HFFc6 (cell line): ENCODE data around the gene CHURC1. TPM values are rescaled to one million over a fixed set of nuclear protein-coding genes. Genes with fewer than 3 reads are reported as not detected.

Experiments used
- DNase-seq: peaks from one replicate; pipeline ENCODE4 v3.0.0-alpha.2; 2018
- H3K27ac Mint-ChIP-seq: 2 replicates; pipeline ENCODE4 v1.8.0; 2020; ENCODE audit warnings: mild to moderate bottlenecking, mixed read lengths
- H3K27me3 Mint-ChIP-seq: 2 replicates; pipeline ENCODE4 v1.8.0; 2021; ENCODE audit warnings: mild to moderate bottlenecking, moderate library complexity, mixed read lengths; ENCODE audit not compliant: insufficient read depth
- H3K36me3 Mint-ChIP-seq: 2 replicates; pipeline ENCODE4 v1.8.0; 2021; ENCODE audit warnings: low read depth, mixed read lengths
- H3K4me1 Mint-ChIP-seq: 2 replicates; pipeline ENCODE4 v1.8.0; 2020; ENCODE audit warnings: low read depth, mixed read lengths
- H3K4me3 Mint-ChIP-seq: 2 replicates; pipeline ENCODE4 v1.8.0; 2020; ENCODE audit warnings: mild to moderate bottlenecking, moderate library complexity, mixed read lengths
- H3K9me3 Mint-ChIP-seq: 2 replicates; pipeline ENCODE4 v1.8.0; 2020; ENCODE audit warnings: mild to moderate bottlenecking, mixed read lengths
- total RNA-seq, 6 experiments: library from RNA; stranded (reverse); fragmentation: NEBNext Ultra II Directional; extraction: Animal tissue kit (Norgen Biotek cat#: 25700); gene quantifications; 2 replicates in 1 of 6; 3 replicates in 5 of 6; pipeline ENCODE4 v1.2.3, GENCODE V29; 2021
- TF ChIP-seq, protein P1 (sequence below): fragments of 200-600 bp; sonication (generic); IDR thresholded peaks from 2 replicates; pipeline ENCODE4 v1.5.0; 2021; ENCODE audit warnings: antibody characterized with exemption, mild to moderate bottlenecking

Gene CHURC1
- total RNA-seq, 6 experiments from 2014 or later: 51.9 to 63.3 (median 59.2) TPM

DNA sequence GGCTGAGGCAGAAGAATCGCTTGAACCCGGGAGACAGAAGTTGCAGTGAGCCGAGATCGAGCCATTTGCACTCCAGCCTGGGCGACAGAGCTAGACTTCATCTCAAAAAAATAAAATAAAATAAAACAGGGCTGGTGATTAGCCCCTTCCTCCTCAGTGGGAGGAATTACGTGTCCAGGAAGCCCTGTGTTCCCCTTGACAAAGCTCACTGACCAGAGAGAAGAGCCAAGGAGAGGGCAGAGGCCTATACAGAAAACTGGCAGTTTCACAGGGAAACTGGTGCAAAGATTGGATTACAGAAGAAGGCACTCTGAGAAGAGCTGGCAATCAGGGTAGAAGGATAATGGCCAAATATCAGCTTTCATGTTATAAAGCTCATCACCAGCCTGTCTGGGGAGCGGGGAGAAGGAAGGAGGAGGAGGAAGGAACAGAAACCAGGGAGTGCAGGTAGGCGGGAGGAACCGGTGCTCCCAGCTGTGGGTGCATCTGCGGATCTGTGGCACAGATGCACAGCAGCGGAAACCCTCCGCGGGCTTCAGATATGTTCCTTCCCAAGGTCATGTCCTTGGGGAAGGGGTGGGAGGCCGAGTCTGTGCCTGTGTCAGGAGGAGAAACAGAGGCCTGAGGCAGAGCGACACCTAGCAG, 51.2 kb downstream of the CHURC1 start:
- Mint-ChIP-seq H3K27ac (no peak overlapping the region), H3K27me3 (no peaks in the 10 kb centered on the region; the same call in none of the 2 replicates), H3K4me1 (peaks cover under 1% of the 10 kb centered on the region; the same call in 1 of the 2 replicates), H3K9me3 (no peaks in the 10 kb centered on the region), H3K4me3 (no peak overlapping the region), H3K36me3 (no peaks in the 10 kb centered on the region)
- DNase-seq: no peak
- TF ChIP-seq, protein P1, sequence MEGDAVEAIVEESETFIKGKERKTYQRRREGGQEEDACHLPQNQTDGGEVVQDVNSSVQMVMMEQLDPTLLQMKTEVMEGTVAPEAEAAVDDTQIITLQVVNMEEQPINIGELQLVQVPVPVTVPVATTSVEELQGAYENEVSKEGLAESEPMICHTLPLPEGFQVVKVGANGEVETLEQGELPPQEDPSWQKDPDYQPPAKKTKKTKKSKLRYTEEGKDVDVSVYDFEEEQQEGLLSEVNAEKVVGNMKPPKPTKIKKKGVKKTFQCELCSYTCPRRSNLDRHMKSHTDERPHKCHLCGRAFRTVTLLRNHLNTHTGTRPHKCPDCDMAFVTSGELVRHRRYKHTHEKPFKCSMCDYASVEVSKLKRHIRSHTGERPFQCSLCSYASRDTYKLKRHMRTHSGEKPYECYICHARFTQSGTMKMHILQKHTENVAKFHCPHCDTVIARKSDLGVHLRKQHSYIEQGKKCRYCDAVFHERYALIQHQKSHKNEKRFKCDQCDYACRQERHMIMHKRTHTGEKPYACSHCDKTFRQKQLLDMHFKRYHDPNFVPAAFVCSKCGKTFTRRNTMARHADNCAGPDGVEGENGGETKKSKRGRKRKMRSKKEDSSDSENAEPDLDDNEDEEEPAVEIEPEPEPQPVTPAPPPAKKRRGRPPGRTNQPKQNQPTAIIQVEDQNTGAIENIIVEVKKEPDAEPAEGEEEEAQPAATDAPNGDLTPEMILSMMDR: no peak

DNA sequence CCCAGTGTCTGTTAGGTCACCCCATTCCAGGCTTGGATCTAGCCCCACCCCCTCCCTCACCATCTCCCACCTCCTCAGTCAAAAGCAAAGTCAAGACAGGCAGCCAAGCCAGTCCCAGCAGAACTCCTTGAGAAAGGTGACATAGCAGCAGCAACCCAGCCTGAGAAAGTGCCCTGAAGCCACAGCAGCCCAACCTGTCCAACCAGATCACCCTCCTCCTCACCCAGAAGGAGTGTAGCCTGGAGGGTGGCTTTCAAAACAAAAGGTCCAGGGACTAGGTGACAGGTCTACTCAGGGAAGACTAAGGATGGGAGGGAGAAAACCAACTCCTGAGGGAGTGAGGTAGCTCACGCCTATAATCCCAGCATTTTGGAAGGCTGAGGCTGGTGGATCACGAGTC, 52.7 kb downstream of the CHURC1 start:
- TF ChIP-seq, protein P1: no peak
- peaks cover 10% of the 10 kb centered on the region for H3K4me1 Mint-ChIP-seq
- no peak overlapping the region for H3K27ac Mint-ChIP-seq
- H3K27me3 Mint-ChIP-seq: no peaks in the 10 kb centered on the region; the same call in none of the 2 replicates
- H3K9me3 Mint-ChIP-seq: no peaks in the 10 kb centered on the region
- no peak overlapping the region for H3K4me3 Mint-ChIP-seq
- no peak for DNase-seq
- no peaks in the 10 kb centered on the region for H3K36me3 Mint-ChIP-seq

DNA sequence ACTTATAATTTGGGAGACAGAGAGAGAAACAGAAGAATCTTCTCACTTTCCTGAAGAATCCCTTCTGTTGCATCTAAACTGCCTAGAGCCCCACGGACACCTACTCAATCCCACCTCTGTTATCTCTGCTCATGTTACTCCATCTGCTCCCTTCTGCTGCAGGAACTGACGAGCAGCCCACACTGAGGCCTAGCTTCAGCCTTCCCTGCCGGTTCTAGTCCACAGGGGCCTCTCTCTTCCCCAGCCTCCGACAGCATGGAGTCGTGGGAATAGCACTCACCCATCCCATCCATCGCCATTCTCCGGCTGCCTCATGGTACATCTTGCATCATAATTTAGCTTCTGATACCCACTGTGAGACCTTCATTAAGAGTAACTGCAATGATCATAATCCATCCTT, 53.9 kb downstream of the CHURC1 start:
- no peak for DNase-seq
- no peaks in the 10 kb centered on the region; the same call in none of the 2 replicates for H3K27me3 Mint-ChIP-seq
- H3K9me3 Mint-ChIP-seq: no peaks in the 10 kb centered on the region
- H3K27ac Mint-ChIP-seq: no peak overlapping the region
- H3K4me1 Mint-ChIP-seq: peaks cover 10% of the 10 kb centered on the region
- H3K36me3 Mint-ChIP-seq: no peaks in the 10 kb centered on the region
- TF ChIP-seq, protein P1: no peak
- no peak overlapping the region for H3K4me3 Mint-ChIP-seq

DNA sequence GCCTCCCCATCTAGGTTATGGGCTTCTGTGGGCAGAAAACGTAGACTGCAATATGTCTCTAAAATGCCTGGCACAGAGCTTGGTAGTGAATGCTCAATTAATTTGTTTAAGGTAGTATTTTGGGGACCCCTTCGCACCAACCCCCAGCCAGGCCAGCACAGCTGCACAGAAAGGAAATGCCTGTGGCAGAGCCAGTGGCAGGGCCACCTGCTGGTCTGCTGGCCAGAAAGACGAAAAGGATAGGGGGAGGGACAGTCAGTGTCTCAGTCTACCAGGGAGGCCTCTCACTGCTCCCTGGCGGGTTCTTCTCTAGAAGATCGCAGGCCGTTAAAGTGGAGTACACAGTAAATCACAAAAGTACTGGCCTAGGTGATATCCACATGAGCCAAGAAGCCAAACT, 54.4 kb downstream of the CHURC1 start:
- no peak for DNase-seq
- no peak overlapping the region for H3K4me3 Mint-ChIP-seq
- no peaks in the 10 kb centered on the region for H3K36me3 Mint-ChIP-seq

DNA sequence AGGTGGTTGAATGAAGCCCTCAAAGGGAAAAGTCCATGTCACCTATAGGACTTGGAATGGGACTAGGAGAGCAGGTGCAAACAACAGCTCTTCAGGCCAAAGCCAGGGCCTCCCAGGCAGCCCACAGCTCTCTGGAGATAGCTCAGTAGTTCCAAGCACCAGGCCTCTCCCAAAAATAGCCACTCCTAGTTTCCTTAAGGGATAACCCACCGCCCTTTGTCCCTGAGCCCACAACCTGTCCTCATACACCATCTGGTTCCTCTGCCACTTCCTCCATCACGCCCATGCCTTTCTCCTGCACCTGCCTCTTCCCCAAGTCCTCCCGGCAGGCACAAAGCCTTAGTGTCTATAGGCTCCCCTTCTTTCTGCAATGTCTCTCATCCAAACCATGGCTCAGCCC, 55.8 kb downstream of the CHURC1 start:
- no peak for DNase-seq
- no peaks in the 10 kb centered on the region for H3K36me3 Mint-ChIP-seq
- no peaks in the 10 kb centered on the region; the same call in none of the 2 replicates for H3K27me3 Mint-ChIP-seq
- H3K4me1 Mint-ChIP-seq: peaks cover 10% of the 10 kb centered on the region
- H3K27ac Mint-ChIP-seq: no peak overlapping the region
- H3K9me3 Mint-ChIP-seq: no peaks in the 10 kb centered on the region
- TF ChIP-seq, protein P1: no peak
- H3K4me3 Mint-ChIP-seq: no peak overlapping the region

More for the DNA sequence above, 54.4 kb downstream of the CHURC1 start:
- Mint-ChIP-seq H3K4me1 (peaks cover 10% of the 10 kb centered on the region), H3K9me3 (no peaks in the 10 kb centered on the region), H3K27ac (no peak overlapping the region), H3K27me3 (no peaks in the 10 kb centered on the region; the same call in none of the 2 replicates)
- TF ChIP-seq, protein P1: no peak
